LNCaP clone FGC (cell line): Measurements from ENCODE around the gene ZBTB16.

ENCODE experiments used
- DNase-seq: peaks from one replicate; pipeline ENCODE4 v3.0.0-alpha.2; 2011; ENCODE audit warnings: low read depth
- H3K4me3 ChIP-seq: 2 replicates; pipeline ENCODE4 v1.5.1; 2011; ENCODE audit warnings: mild to moderate bottlenecking, low read depth, low read length, control low read depth
- TF ChIP-seq, protein P1 (sequence below): IDR thresholded peaks from 2 replicates; pipeline ENCODE4 v1.5.1; 2012; ENCODE audit warnings: mild to moderate bottlenecking; ENCODE audit not compliant: control insufficient read depth, insufficient read depth; ENCODE audit errors: extremely low read depth

Gene ZBTB16

DNA sequence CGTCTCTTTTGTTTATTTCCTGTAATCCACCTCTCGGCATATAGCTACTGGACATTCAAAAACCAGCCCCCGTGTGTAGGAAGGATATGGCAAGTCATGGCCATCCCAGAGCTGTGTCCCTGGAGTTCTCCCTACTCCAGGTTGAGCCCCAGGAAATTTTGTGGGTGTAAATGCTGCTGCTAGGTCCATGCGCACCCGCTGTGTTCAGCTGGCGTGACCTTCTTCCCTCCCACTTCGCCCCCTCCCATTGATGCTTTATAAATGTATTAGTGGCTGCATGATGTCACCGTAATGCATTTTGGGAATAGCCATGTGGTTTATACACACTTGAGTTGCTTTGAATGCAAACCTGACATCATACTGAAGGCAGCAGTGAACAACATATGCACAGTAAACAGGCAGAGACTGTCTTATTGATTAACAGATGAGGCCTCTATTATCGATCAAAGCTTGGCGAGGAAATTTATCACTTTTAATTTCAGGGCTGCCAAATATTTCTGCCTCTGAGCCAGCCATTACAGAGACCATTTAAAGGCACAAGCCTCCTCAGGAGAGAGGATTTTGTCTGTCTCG, 123.0 kb downstream of the ZBTB16 start:
- no peak overlapping the region for H3K4me3 ChIP-seq
- DNase-seq, result no peak
- TF ChIP-seq, protein P1, sequence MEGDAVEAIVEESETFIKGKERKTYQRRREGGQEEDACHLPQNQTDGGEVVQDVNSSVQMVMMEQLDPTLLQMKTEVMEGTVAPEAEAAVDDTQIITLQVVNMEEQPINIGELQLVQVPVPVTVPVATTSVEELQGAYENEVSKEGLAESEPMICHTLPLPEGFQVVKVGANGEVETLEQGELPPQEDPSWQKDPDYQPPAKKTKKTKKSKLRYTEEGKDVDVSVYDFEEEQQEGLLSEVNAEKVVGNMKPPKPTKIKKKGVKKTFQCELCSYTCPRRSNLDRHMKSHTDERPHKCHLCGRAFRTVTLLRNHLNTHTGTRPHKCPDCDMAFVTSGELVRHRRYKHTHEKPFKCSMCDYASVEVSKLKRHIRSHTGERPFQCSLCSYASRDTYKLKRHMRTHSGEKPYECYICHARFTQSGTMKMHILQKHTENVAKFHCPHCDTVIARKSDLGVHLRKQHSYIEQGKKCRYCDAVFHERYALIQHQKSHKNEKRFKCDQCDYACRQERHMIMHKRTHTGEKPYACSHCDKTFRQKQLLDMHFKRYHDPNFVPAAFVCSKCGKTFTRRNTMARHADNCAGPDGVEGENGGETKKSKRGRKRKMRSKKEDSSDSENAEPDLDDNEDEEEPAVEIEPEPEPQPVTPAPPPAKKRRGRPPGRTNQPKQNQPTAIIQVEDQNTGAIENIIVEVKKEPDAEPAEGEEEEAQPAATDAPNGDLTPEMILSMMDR, result no peak

DNA sequence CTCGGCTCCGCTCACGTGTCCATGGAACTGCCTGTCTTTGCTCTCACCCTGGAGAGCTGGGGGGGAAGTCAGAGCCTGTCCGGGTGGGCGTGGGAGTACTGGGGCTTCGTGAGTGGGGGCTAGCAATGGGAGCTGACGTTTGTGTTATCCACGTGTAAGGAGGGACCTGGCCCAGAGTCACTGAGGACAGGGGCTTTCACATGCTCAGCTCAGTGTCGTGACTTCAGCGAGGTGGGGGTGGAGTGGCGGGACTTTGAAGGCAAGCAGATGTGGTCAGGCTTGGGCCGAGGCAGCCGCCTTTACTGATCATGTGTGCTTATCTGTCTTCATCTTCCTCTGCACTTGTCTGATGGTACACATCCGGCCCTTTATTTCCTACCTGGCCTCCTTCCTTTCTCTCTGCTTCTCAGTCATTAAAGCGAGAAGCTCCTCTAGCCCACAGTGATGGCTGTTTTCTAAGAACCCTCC, 123.6 kb downstream of the ZBTB16 start:
- DNase-seq, result no peak
- no peak overlapping the region for H3K4me3 ChIP-seq
- TF ChIP-seq, protein P1, result no peak

DNA sequence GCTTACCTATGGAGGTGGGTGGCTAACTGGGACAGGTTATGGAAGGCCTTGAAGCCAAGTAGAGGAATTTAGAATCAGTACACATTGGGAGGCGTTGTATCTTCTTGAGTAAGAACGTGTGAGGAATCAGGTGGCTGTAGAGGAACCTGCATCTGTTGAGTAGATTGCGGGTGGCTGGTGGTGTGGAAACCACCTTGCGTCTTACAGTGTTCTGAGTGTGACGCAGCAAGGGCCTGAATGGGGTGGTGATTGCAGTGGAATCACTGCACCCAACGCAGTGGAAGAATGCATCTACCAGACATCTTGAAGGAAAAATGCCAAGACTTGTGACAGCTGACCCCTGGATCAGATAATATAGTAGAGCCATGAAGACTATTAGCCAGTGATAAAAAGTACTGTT, 125.9 kb downstream of the ZBTB16 start:
- TF ChIP-seq, protein P1, result no peak
- DNase-seq, result no peak
- H3K4me3 ChIP-seq, result no peak overlapping the region

DNA sequence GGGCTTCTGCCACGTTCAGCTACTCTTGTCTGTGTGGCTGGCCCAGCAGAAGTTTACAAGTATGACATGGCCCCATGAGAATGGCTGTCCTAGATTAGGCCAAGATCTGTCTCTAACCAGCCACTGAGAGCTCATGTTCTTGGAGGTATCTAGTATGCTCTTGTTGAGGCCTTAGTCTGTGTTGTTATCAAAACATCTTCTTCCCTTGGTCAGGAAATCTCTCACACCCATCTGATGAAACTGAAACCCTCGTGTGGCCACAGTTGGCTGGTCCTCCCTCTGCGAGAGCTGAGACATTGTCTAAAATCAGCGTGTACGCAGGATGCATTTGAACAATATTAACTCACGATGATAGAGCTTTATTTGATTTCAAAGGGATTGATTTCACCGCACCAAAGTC, 127.7 kb downstream of the ZBTB16 start:
- TF ChIP-seq, protein P1, result no peak
- DNase-seq, result no peak
- no peak overlapping the region for H3K4me3 ChIP-seq

DNA sequence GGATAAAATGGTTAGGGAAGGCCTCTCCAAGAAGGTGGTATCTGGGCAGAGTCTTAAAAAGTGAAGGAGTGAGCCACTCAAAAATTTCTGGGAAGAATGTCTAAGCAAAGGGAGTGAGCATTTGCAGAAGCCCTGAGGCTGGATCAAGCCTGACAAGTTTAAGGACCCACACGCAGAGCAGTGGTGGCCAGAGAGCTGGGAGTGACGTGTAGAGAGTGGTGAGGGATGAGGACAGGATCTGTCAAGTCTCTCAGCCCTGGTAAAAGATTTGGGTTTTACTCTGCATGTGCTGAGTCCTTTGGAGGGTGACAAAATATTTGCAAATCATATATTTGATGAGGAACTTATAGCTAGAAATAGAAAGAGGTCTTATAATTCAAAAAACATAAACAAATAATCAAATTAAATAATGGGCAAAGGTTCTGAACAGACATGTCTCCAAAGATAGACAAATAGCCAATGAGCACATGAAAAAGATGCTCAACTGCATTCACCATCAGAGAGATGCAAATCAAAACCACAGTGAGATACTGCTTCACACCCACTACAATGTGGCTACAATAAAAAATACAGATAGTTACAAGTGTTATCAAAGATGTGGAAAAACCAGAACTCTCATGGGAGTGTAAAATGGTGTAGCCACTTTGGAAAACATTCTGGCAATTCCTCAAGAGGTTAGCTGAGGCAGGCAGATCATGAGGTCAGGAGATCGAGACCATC, 129.5 kb downstream of the ZBTB16 start:
- TF ChIP-seq, protein P1, result no peak
- no peak for DNase-seq
- no peak overlapping the region for H3K4me3 ChIP-seq

DNA sequence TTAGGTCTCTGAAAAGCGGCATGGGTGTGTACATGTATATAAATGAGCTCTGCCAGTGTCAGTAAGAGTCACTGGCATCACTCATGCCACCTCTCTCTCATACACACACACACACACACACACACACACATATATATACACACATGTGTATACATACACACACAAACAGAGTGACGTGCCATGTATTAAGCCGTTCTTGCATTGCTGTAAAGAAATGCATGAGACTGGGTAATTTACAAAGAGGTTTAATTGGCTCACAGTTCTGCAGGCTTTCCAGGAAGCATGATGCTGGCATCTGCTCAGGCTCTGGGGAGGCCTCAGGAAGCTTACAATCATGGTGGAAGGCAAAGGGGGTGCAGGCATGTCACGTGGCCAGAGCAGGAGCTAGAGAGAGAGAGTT, 131.1 kb downstream of the ZBTB16 start:
- TF ChIP-seq, protein P1, result no peak
- H3K4me3 ChIP-seq, result no peak overlapping the region
- DNase-seq, result no peak
